Posterior vena cava (tissue), 2 donors: ENCODE results near the gene KBTBD8. TPM values are rescaled to one million over a fixed set of nuclear protein-coding genes. Genes with fewer than 3 reads are reported as not detected.

Experiments used
- DNase-seq: peaks from one replicate; pipeline ENCODE4 v3.0.0-alpha.2; 2020; ENCODE audit warnings: low spot score
- intact Hi-C, 2 donors: fragments of 100-400 bp; cut with DNase I; formaldehyde crosslinking; loops; one replicate each; pipeline versions ENCODE4 v1.14.1 to v1.14.2; 2022 to 2023
- long read RNA-seq, 2 donors: library from polyadenylated mRNA; unstranded; transcript quantifications; one replicate each; pipeline ENCODE4 v2.0.0, GENCODE V29; 2020 to 2021
- total RNA-seq, 2 donors: library from RNA; stranded (reverse); fragmentation: NEBNext Ultra II Directional; extraction: Animal tissue kit (Norgen Biotek cat#: 25700); gene quantifications; one replicate each; pipeline ENCODE4 v1.2.1, GENCODE V29; 2021
- donor health status: DM: yes; HTN: yes; CAD: no.
- donor health status: DM: yes; HTN: yes; CAD: no.

The KBTBD8 gene
- total RNA-seq: 1 to 10 TPM; 1.9 to 2.3 TPM
- long read RNA-seq, donor 1: 0 reads
- long read RNA-seq, donor 2: 0 reads

DNA sequence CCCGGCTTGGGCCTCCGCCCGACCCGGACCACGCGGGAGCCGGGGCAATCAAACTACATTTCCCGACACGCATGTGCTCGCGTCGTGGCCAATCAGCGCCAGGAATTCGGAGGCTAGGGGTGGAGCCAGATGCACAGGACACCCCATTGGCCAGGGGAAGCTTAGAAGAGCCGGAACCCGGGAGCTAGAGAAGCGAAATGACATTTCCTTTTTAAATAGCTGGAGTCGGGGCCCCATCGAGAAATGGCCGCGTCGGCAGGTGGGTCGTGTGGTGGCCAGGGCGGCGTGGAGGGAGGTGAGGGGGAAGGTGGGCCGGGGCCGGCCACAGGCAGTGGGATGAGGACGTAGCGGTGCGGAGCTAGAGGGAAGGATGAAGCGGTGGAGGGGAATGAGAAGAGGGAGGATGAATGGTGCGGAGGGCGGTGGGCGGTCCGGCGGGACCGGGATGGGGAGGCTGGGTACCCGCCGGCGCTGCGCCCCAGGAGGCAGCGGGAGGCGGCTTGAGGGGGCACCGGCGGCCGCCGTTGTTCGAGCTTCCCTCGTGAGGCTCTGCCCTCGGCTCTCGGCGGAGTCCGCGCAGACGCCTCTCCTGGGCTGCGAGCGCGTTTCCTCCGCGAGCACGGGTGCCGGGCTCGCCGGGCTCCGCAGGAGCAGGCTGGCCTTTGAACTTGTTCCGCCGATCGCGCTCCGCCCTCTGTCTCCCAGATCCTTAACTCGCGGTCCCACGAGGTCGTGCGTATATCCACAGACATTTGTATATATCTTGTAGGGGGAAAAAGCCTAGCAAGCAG lies at the start of gene KBTBD8:
TSS of gene KBTBD8 (plus strand) at position 195 of the 791 bp plus-strand sequence. CDS start at position 244, 49 bp downstream.
- intact Hi-C loops: loop anchor here in 1 of 2 donors (1.0 to 5.0 kb wide), 2 partner anchors 10 to 369 kb away; no protein-coding TSS in a partner anchor
- peak; percentile 99 for DNase-seq

- intact Hi-C loops: no loop called here
- no peak for DNase-seq
These were observed 49.3 kb upstream of the KBTBD8 start for GRCh38 chr3:66948838-66949237.

- intact Hi-C loops: no loop called here
- no peak for DNase-seq
These were observed 48.2 kb upstream of the KBTBD8 start for GRCh38 chr3:66949898-66950297.

DNA sequence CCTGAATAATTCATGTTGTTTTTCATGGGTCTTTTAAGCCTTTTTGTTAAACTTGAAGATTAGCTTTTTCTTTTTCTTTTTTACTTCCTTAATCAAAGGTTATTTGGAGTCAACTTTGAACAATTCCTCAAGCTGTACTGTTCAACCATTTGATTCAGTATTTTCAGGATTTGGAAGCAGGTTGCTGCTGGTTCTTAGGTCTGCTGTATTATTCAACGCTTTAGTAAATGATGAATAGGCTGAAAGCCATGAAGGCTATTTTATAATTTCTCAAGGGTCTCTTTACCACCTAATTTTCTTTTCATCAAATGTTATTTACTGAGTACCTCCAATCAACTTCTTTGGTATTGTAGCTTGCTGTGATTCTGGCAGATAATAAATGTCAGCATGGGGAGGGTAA lies 45.8 kb upstream of the KBTBD8 start:
- intact Hi-C loops: no loop called here
- no peak for DNase-seq

GRCh38 chr3:66953934-66954445 lies 44.1 kb upstream of the KBTBD8 start:
- intact Hi-C loops: no loop called here
- no peak for DNase-seq

GRCh38 chr3:66956742-66957141 lies 41.4 kb upstream of the KBTBD8 start:
- intact Hi-C loops: no loop called here
- DNase-seq: no peak

DNA sequence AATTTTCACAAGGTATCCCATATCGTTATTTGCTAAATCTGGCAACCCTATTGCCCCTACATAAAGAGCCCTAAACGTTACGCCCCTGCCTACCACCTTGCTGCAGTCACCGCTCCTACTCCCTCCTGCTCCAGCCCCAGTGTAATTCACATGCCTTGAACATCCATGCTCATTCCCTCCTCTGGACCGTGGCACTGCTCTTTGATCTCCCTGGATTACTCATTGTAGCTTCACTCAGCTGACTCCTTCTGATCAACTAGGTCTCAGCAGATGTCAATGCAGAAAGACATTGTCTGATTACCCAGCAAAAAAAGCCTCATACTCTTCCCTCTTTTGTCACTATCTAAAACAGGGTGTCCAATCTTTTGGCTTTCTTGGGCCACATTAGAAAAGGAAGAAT lies 40.7 kb upstream of the KBTBD8 start:
- intact Hi-C loops: no loop called here
- DNase-seq: no peak

GRCh38 chr3:66958067-66958466 lies 40.0 kb upstream of the KBTBD8 start:
- DNase-seq: no peak
- intact Hi-C loops: no loop called here

- intact Hi-C loops: loop anchor here in 1 of 2 donors (10.0 kb wide), 1 partner anchor 1922 kb away; no protein-coding TSS in a partner anchor
- no peak for DNase-seq
These were observed 35.4 kb upstream of the KBTBD8 start for GRCh38 chr3:66962664-66963063.

- no peak for DNase-seq
- intact Hi-C loops: no loop called here
These were observed 26.9 kb upstream of the KBTBD8 start for GRCh38 chr3:66971245-66971644.

DNA sequence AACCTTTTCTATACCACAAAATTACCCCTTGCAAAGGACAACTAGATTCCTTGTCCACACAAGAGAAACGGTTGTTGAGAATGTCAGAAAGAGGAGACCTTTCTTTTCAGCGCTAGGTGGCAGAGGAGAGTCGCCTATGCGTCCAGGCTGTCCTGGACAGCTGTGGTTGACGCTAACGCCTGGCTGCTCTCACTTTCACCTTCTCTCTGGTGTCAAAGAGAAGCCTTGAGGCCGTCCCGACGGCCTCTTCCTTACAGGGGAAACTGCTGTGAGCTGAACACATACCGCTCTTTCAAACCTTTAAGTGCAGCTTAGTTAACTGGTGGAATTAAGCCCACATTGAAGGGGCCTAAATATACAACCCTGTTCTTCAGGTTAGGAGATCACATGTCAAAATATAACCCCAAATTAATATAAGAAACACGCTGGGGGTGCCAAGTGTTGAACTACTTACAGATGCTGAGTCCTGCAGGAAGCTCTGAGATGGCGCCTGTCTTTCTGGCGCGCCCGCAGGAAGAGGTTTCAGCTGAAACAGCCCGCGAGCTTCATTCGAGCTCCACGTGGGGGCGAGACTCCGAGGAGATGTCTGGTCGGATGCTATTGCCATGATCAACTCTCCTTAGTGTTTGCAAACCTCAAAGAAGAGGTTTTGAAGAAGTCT lies 26.1 kb upstream of the KBTBD8 start:
- peak; percentile 84 for DNase-seq
- intact Hi-C loops: no loop called here

GRCh38 chr3:66980791-66981190 lies 17.3 kb upstream of the KBTBD8 start:
- intact Hi-C loops: no loop called here
- no peak for DNase-seq

DNA sequence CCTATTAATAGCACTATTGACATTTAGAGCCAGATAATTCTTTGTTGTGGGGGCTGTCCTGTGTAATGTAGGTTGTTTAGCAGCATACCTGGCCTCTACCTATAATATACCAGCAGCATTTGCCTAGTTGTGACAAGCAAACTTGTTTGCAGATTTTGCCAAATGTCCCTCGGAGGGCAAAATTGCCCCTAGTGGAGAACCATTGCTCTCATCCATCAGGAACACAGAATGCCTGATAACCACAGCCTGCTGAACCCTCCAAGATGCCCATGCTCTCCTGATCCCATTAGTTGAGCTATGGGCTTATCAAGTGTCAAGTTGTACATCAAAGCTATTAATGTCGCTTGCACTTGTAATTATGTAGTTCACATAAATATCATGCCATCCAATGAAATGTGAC lies 15.0 kb upstream of the KBTBD8 start:
- no peak for DNase-seq
- intact Hi-C loops: no loop called here

GRCh38 chr3:66985336-66985920 lies 12.7 kb upstream of the KBTBD8 start:
- intact Hi-C loops: no loop called here
- DNase-seq: no peak

DNA sequence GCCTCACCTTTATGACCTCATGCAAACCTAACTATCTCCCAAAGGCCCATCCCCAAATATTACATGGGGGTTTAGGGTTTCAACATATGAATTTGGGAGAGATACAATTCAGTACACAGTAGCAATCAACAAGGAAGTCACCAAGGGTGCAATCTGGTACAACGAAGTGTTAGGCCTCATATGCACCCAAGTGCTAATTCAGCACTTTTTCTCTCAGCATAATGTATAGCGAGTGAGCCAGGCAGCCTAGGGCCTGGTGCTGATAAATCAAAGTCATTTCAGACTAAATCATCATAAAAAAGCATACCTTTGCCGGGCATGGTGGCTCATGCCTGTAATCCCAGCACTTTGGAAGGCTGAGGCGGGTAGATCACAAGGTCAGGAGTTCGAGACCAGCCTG lies 11.7 kb upstream of the KBTBD8 start:
- DNase-seq: no peak
- intact Hi-C loops: no loop called here

DNA sequence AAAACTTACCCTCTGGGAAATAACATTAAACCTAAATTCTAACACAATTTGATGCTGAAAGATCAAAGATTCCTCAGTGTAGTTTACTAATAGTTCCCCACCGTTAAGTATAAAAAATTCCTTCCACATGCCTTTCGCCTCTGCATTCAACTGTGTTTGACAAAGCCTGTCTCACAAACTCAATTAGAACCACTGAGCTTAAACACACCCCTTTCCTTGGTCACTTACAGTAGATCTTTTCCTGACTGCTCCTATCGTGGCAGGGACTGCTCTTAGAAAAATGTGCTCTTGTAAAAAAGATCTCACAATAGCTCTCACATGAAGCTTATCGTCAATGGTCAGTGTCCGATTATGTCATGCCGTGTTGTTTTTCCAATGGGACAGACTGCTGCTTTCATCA lies 8.9 kb upstream of the KBTBD8 start:
- intact Hi-C loops: no loop called here
- DNase-seq: no peak

DNA sequence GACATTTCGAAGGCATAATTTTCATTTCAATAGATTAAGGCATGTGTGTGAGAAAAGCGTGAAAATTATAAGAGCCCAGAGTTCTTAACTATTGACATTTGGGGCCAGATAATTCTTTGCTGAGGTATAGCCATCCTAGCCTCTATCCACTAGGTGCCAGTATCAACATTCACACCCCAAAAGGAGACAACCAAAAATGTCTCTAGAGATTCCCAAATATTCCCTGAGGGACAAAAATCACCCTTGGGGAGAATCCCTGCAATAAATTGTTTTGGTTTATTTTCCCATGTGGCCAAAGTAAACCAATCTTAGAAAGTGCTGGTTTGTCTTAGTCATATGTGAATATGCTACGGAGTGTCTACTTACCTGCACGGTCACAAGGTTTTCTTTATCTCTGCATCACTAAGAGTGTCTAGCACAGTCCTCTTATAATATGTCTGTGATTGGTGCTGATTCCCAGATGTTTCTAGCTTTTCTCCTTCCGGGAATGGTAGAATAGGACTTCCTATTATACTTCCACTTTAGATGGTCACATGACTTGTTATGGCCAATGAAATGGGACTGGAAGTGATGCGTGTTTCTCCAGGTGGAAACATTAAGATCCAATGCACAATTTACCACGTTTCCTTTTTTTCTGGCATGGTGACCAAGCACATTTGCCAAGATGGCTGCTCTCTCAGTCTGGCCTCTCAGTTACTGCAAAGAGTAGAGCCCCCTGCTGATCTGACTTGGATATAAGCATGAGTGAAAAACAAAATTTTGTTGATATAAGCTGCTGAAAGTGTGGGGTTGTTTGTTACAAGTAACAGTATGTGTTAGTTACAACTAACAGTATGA lies 8.0 kb upstream of the KBTBD8 start:
- no peak for DNase-seq
- intact Hi-C loops: no loop called here

- no peak for DNase-seq
- intact Hi-C loops: no loop called here
These were observed 6.6 kb upstream of the KBTBD8 start for GRCh38 chr3:66991459-66991858.

DNA sequence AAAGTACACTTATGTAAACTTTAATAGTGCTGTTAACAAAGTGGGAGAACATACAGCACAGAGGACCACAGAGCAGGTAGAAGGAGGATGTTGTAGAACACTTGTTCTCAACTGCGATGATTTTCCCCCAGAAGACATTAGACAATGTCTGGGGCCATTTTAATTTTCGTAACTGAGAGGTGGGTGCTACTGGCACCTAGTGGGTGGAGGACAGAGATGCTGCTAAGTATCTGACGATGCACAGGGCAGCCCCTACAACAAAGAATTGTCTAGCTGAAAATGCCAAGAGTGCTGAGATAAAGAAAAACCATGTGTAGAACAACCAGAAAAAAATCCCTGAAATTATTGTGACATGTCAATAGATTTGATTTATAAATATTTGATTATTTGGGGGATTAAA lies 5.0 kb upstream of the KBTBD8 start:
- no peak for DNase-seq
- intact Hi-C loops: no loop called here
